Right lobe of liver (tissue), 6 donors: ENCODE results near the gene IGFALS. TPM values are rescaled to one million over a fixed set of nuclear protein-coding genes. Genes with fewer than 3 reads are reported as not detected.

Experiments
- ATAC-seq, 4 donors: fragments of 200-7000 bp; cut with Tn5 transposase; one replicate each; pipeline ENCODE4 v1.9.1; 2020; ENCODE audit warnings: mild to moderate bottlenecking in 4 of 4, moderate library complexity in 4 of 4
- DNase-seq, 3 donors: peaks; one replicate each; pipeline ENCODE4 v3.0.0-alpha.2; 2020
- H3K27ac ChIP-seq, 3 donors: fragments of 200-600 bp; one replicate each; pipeline ENCODE4 v1.8.0; 2022
- H3K27me3 ChIP-seq, 2 donors: fragments of 200-600 bp; one replicate each; pipeline ENCODE4 v1.8.0; 2022
- H3K36me3 ChIP-seq, 4 donors: fragments of 200-600 bp; sonication (generic) in 1 of 4; one replicate each; pipeline versions ENCODE4 v1.5.1 to v1.8.0; 2017 to 2022; ENCODE audit warnings: control low read depth in 1 of 4
- H3K4me1 ChIP-seq, 4 donors: fragments of 200-600 bp; sonication (generic) in 1 of 4; one replicate each; pipeline versions ENCODE4 v1.5.1 to v1.8.0; 2017 to 2022; ENCODE audit warnings: control low read depth in 1 of 4
- H3K4me3 ChIP-seq, 3 donors: fragments of 200-600 bp; one replicate each; pipeline ENCODE4 v1.8.0; 2022
- H3K9me3 ChIP-seq, 4 donors: fragments of 200-600 bp; sonication (generic) in 1 of 4; one replicate each; pipeline versions ENCODE4 v1.5.1 to v1.8.0; 2017 to 2022; ENCODE audit warnings: control low read depth in 1 of 4
- POLR2A ChIP-seq: fragments of 450-650 bp; IDR thresholded peaks from one replicate; pipeline ENCODE4 v1.6.1; 2017; ENCODE audit warnings: antibody characterized with exemption, mild to moderate bottlenecking
- WGBS: methylation state at CpG from one replicate; pipeline ENCODE4 v1.1.6; 2018; ENCODE audit warnings: low coverage, low lambda C conversion rate; ENCODE audit not compliant: insufficient coverage; ENCODE audit errors: missing lambda C conversion rate; 5-methylcytosine and 5-hydroxymethylcytosine counted together
- intact Hi-C, 2 donors: fragments of 100-400 bp; cut with DNase I; formaldehyde crosslinking; loops; one replicate each; pipeline versions ENCODE4 v1.11.2 to v1.14.1; 2022
- total RNA-seq, 6 experiments: library from RNA; depleted of rRNA in 2 of 6; stranded (reverse); fragments of >200 nt in 2 of 6; fragmentation: NEBNext Ultra II Directional in 3 of 6; extraction: Animal tissue kit (Norgen Biotek cat#: 25700) in 3 of 6; gene quantifications; one replicate each; pipeline versions ENCODE4 v1.1.0 to v1.2.4, GENCODE V29; 2016 to 2023
- TF ChIP-seq, protein P1 (sequence below), 4 donors: fragments of 200-600 bp in 3 of 4; fragments of 450-650 bp in 1 of 4; IDR thresholded peaks; one replicate each; pipeline versions ENCODE4 v1.5.1 to v1.8.0; 2016 to 2022; ENCODE audit warnings: antibody characterized with exemption in 4 of 4, mild to moderate bottlenecking in 2 of 4
- donor health status: DM: no; HTN: yes; CAD: no.
- donor health status: DM: no; HTN: no; CAD: no.
- donor health status: DM: no; HTN: no; CAD: no.
- donor health status: DM: no; HTN: yes; CAD: no.
- donor health status: DM: no; HTN: yes; CAD: no.

The IGFALS gene
- total RNA-seq, 6 experiments from 2014 or later, result 38.7 to 124 (median 85.3) TPM

DNA sequence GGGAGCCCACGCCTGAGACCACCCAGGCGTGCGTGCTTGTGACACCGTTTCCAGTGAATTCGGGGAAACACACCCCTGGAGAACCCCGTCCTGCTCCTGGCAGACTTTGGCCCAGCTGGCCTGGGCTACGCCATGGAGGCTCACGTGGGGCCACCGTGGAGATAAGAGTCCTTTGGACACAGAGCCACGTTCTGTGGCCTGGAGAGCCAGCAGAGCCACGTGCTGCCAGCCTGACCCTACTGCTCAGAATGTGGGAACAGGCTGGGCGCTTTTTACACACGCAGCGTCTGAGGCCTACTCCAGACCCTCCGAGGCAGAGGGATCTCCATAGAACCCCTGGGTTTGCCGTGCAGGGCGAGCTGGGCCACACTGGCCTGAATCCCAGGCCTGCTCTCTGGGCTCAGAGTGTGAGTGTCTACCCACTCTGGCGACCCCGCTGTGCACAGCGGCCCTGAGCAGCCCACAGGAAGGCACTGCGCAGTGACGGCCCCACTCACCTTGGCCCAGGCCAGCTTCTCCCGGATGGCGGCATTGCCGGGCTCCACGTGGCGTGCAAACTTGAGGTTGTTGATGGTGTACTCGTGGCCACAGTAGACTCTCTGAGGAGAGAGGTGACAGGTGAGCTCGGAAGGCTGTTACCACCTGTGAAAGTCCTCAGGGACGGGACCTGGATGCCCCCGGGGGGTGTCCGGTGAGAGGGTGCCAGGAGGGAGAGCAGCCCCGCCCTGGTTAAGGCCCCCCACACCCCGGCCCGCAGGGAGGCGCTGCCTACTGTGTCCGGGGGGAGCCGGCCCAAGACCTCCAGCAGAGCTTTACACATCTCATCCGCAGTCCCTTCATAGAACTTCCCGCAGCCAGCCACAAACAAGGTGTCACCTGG, 23.1 kb upstream of the IGFALS start:
- Histone ChIP-seq H3K9me3 (no peaks in the 10 kb centered on the region), H3K27me3 (no peaks in the 10 kb centered on the region), H3K27ac (peak overlapping the region in 2 of 3 donors; percentile 44 to 49), H3K4me1 (peaks cover 0 to 22% (median 5%) of the 10 kb centered on the region in 4 donors), H3K4me3 (no peak overlapping the region), H3K36me3 (peaks cover 0 to 56% (median 32%) of the 10 kb centered on the region in 4 donors)
- no peak for TF ChIP-seq POLR2A
- TF ChIP-seq, protein P1, sequence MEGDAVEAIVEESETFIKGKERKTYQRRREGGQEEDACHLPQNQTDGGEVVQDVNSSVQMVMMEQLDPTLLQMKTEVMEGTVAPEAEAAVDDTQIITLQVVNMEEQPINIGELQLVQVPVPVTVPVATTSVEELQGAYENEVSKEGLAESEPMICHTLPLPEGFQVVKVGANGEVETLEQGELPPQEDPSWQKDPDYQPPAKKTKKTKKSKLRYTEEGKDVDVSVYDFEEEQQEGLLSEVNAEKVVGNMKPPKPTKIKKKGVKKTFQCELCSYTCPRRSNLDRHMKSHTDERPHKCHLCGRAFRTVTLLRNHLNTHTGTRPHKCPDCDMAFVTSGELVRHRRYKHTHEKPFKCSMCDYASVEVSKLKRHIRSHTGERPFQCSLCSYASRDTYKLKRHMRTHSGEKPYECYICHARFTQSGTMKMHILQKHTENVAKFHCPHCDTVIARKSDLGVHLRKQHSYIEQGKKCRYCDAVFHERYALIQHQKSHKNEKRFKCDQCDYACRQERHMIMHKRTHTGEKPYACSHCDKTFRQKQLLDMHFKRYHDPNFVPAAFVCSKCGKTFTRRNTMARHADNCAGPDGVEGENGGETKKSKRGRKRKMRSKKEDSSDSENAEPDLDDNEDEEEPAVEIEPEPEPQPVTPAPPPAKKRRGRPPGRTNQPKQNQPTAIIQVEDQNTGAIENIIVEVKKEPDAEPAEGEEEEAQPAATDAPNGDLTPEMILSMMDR (IDR thresholded peaks at IDR 0.05), result no peak
- DNase-seq (peak; percentile 58 to 85 (median 84)), ATAC-seq (peak; percentile 17 to 62 (median 51))
- intact Hi-C loops, result no loop called here
- 87% methylated on average over 10 of the region's 40 CpGs for WGBS

DNA sequence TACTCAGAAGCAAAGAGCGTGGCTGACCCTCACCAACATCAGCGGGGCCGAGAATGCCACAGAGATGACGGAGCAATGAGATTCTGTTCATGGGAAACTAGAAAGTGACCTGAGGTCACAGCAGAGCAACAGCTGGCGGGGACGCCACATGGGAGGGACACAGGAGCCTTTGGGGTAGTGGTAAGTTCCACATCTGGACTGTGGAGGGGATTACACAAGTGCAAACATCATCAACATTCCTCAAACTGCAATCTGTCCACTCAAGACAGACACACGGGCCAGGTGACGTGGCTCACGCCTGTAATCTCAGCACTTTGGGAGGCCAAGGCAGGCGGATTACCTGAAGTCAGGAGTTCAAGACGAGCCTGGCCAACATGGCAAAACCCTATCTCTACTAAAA, 22.0 kb upstream of the IGFALS start:
- peaks cover 0 to 48% (median 26%) of the 10 kb centered on the region in 4 donors for H3K36me3 ChIP-seq
- H3K27me3 ChIP-seq, result no peaks in the 10 kb centered on the region
- peaks cover 0 to 22% (median 5%) of the 10 kb centered on the region in 4 donors for H3K4me1 ChIP-seq
- TF ChIP-seq, protein P1 (IDR thresholded peaks at IDR 0.05), result no peak
- no peak for TF ChIP-seq POLR2A
- DNase-seq (peak in 1 of 3 donors; percentile 3), ATAC-seq (no peak)
- intact Hi-C loops, result no loop called here
- WGBS, result 74% methylated on average over 5 of the region's 11 CpGs
- no peak overlapping the region for H3K27ac ChIP-seq
- H3K9me3 ChIP-seq, result no peaks in the 10 kb centered on the region
- no peak overlapping the region for H3K4me3 ChIP-seq

DNA sequence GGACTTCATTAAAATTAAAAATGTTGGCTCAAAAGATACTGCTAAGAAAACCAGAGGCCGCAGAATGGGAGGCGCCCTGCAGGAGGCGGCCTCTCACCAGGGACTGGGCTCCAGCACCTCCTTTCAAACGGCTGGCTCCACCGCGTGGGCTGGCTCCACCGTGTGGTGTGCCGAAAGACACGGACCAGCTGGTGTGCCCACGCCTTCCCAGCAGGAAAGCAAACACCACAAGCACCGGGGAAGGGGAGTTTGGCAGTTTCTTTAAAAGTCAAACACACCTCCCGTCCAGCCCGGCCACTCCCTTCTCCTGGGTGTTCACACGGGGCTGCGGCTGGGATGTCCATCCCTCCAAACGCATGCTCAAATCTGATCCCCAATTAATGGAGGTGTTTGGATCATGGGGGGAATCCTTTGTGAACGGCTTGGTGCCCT, 19.2 kb upstream of the IGFALS start:
- DNase-seq (peak; percentile 91 to 92 (median 91)), ATAC-seq (peak; percentile 93 to 97 (median 96))
- no peaks in the 10 kb centered on the region for H3K27me3 ChIP-seq
- intact Hi-C loops, result no loop called here
- WGBS, result 3% methylated on average over 14 of the region's 17 CpGs
- TF ChIP-seq, protein P1 (IDR thresholded peaks at IDR 0.05), result peak; percentile 69 to 90 (median 79)
- TF ChIP-seq POLR2A, result no peak
- H3K27ac ChIP-seq, result no peak overlapping the region
- peaks cover 0 to 56% (median 35%) of the 10 kb centered on the region in 4 donors for H3K36me3 ChIP-seq
- no peaks in the 10 kb centered on the region for H3K9me3 ChIP-seq
- H3K4me3 ChIP-seq, result no peak overlapping the region
- H3K4me1 ChIP-seq, result peaks cover 0 to 13% (median 5%) of the 10 kb centered on the region in 4 donors

DNA sequence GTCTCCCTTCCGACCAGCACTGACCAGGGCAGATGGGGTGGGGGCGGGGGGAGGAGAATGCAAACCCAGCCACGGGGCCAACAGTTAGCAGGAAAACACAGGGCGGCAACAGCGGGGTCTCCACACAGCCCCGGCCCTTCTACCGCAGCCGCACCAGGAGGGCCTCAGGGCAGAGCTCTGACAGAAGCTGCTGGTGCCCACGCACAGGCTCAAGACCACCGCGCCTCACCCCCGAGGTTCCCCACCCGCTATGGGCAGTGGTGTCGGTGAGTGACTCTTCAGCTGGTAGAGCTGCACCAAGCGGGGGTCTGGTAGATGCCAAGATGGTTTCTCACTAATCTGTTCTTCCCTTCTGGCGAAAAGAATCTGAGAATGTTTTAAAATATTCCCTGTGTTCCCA, 17.0 kb upstream of the IGFALS start:
- Histone ChIP-seq H3K27me3 (no peaks in the 10 kb centered on the region), H3K4me3 (no peak overlapping the region), H3K27ac (no peak overlapping the region), H3K36me3 (peaks cover 0 to 50% (median 29%) of the 10 kb centered on the region in 4 donors), H3K4me1 (peaks cover 0 to 5% (median 0%) of the 10 kb centered on the region in 4 donors), H3K9me3 (no peaks in the 10 kb centered on the region)
- no peak for ATAC-seq
- no peak for DNase-seq
- TF ChIP-seq, protein P1 (IDR thresholded peaks at IDR 0.05), result no peak
- no peak for TF ChIP-seq POLR2A
- 93% methylated on average over 8 of the region's 16 CpGs for WGBS
- intact Hi-C loops, result no loop called here
